GM12873 (cell line): ENCODE results near the gene BRMS1.

ENCODE experiments used
- TF ChIP-seq, protein P1 (sequence below): IDR thresholded peaks from 2 replicates; pipeline ENCODE4 v1.5.1; 2012; ENCODE audit warnings: low read depth, mild to moderate bottlenecking, moderate library complexity, low read length, control low read depth; ENCODE audit not compliant: insufficient read depth; ENCODE audit errors: missing control alignments

Gene BRMS1

GRCh38 chr11:66316849-66317251 is 28.1 kb downstream of the BRMS1 start, which contains the start of gene CD248:
Gene CD248 (minus strand): TSS chr11:66317044. CDS start chr11:66317027, 17 bp downstream.
- TF ChIP-seq, protein P1, sequence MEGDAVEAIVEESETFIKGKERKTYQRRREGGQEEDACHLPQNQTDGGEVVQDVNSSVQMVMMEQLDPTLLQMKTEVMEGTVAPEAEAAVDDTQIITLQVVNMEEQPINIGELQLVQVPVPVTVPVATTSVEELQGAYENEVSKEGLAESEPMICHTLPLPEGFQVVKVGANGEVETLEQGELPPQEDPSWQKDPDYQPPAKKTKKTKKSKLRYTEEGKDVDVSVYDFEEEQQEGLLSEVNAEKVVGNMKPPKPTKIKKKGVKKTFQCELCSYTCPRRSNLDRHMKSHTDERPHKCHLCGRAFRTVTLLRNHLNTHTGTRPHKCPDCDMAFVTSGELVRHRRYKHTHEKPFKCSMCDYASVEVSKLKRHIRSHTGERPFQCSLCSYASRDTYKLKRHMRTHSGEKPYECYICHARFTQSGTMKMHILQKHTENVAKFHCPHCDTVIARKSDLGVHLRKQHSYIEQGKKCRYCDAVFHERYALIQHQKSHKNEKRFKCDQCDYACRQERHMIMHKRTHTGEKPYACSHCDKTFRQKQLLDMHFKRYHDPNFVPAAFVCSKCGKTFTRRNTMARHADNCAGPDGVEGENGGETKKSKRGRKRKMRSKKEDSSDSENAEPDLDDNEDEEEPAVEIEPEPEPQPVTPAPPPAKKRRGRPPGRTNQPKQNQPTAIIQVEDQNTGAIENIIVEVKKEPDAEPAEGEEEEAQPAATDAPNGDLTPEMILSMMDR: no peak

DNA sequence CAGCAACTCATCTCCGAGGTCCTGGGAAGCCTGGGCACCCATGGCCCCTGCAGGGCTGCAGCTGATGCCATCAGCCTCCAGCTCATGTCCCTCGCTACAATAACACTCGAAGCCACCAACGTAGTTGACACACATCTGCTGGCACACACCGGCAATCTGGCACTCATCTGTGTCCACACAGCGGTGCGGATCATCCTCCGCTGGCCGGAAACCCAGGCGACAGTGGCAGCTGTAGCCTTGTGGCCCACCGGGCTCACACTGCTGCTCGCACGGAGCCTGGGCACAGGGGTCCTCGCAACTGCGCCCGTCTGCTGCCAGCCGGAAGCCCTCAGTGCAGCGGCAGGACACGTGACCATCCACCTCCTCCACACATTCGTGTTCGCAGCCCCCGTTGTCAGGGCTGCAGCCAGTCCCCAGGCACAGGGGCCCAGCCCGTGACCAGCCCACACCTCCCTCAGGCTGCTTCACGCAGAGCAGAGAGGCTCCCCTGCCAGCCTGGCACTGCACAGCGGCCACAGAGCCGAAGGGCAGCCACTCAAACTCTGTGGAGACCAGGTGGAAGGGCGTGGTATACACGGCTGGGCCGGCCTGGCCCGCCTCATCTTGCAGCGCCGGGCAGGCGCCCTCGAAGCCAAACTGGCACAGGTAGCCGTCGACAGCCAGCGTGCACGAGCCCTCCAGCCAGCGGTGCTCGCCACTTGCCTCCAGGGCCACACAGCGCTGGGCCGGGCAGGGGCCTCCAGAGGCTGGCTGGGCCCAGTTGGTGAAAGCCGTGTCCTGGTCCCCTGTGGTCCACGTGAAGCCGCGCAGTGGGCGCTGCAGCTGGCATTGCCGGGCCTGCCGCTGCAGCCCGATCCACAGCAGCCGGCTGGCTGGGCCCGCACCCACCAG is 28.7 kb downstream of the BRMS1 start:
- TF ChIP-seq, protein P1: no peak

DNA sequence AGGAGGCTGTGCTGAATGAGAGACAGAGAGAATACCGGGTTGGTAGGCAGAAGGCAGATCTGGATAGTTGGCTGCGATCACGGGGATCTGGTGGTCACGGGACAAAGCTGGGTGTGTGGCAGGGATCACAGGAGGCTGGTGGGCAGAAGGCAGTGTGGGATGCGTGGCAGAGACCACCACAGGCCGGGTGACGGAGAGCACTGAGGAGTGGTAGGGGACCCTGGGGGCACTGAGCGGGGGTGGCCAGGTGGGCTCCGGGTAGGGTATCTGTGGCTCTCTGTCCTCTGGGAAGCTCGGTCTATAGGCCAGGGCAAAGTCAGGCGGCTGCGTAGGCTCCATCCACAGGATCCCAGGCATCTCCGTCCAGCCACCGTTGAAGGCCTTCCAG is 29.4 kb downstream of the BRMS1 start:
- TF ChIP-seq, protein P1: no peak

DNA sequence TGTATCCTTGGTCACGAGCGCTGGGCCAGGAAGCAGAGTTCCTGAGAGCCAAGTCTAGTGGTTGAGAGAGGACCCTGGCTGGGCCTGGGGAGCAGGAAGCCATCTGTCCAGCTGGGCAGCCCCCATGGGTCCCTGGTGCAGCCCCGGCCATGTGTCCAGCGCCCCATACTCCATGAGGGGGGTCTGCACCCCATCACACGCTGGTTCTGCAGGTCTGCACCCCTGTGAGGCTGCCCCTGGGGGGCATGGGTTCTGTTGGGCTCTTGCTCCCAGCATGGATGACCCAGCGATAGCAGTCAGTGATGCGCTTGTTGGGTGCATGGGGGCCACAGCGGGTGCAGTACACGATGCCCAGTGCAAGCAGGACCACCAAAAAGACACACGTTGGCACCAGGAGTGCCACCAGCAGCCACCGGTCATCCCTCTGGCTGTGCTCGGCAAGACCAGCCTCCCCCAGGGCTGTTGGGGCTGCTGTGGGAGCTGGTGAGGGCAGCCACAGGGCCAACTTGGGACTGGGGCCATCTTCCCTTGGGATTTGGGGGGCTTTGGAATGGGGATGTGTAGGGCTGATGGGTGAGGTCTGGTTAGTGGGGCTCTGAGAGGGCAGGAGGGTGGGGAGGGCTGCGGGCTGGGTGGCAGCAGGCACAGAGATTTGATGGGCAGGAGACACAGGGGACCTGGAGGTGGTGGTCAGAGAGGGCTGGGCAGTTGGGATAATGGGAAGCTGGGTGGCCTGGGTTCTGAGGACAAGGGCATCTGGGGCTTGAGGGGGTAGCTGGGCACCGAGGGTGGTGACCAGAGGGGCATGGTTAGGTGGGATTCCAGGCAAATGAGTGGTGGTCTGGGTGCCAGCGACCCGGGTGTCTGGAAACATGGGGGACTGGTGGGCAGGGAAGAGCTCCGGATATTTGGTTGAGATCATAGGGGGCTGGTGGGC is 30.1 kb downstream of the BRMS1 start:
- TF ChIP-seq, protein P1: no peak

GRCh38 chr11:66314186-66314501 is 30.8 kb downstream of the BRMS1 start:
- TF ChIP-seq, protein P1: no peak

- TF ChIP-seq, protein P1: no peak
Measured at GRCh38 chr11:66313321-66314185, 31.4 kb downstream of the BRMS1 start.
